BJ (cell line): ENCODE results near the gene MROH8. TPM values are rescaled to one million over a fixed set of nuclear protein-coding genes. Genes with fewer than 3 reads are reported as not detected.

Source experiments
- CTCF ChIA-PET: fragments of 350-600 bp; formaldehyde crosslinking; extraction: SDS; loops from one replicate; lab custom pipeline; 2021; ENCODE audit warnings: antibody characterized with exemption, inconsistent platforms; lab: Yijun Ruan, JAX
- POLR2A ChIA-PET: fragments of 300-600 bp; sonication (Branson Sonifier 250); formaldehyde crosslinking; extraction: SDS; loops from one replicate; lab custom pipeline; 2021; ENCODE audit warnings: antibody characterized with exemption; lab: Charles Lee
- DNase-seq: peaks from one replicate; pipeline ENCODE4 v3.0.0-alpha.2; 2011; ENCODE audit warnings: low read depth
- H3K27me3 ChIP-seq: 2 replicates; pipeline ENCODE4 v1.6.0; 2011; ENCODE audit warnings: low read length; ENCODE audit not compliant: control insufficient read depth, insufficient read depth
- H3K36me3 ChIP-seq: 2 replicates; pipeline ENCODE4 v1.5.1; 2011; ENCODE audit warnings: low read length; ENCODE audit not compliant: control insufficient read depth, insufficient read depth
- H3K4me3 ChIP-seq: 2 replicates; pipeline ENCODE4 v1.5.1; 2011; ENCODE audit warnings: low read depth, mild to moderate bottlenecking, control low read depth, low read length
- CTCF ChIP-seq: IDR thresholded peaks from 2 replicates; pipeline ENCODE4 v1.5.1; 2011; ENCODE audit warnings: low read depth, mild to moderate bottlenecking, control low read depth, inconsistent platforms, low read length, moderate library complexity; ENCODE audit not compliant: insufficient read depth
- polyA plus RNA-seq: library from polyadenylated mRNA; depleted of rRNA; stranded (reverse); fragments of >200 nt; gene quantifications from 2 replicates; pipeline ENCODE4 v1.2.3, GENCODE V29; 2011

MROH8 gene
- polyA plus RNA-seq, 1 experiment = 2.4 TPM

GRCh38 chr20:37185686-37186085 is 6.3 kb upstream of the MROH8 start:
- ChIA-PET CTCF (interaction anchor here (2.3 kb wide), 1 partner anchor 10 kb away, joined by 9 read pairs; no protein-coding TSS in a partner anchor), POLR2A (no interaction called here)
- Histone ChIP-seq H3K4me3 (no peak overlapping the region), H3K36me3 (peaks cover 10% of the 10 kb centered on the region), H3K27me3 (no peaks in the 10 kb centered on the region)
- no peak for DNase-seq
- no peak for TF ChIP-seq CTCF

DNA sequence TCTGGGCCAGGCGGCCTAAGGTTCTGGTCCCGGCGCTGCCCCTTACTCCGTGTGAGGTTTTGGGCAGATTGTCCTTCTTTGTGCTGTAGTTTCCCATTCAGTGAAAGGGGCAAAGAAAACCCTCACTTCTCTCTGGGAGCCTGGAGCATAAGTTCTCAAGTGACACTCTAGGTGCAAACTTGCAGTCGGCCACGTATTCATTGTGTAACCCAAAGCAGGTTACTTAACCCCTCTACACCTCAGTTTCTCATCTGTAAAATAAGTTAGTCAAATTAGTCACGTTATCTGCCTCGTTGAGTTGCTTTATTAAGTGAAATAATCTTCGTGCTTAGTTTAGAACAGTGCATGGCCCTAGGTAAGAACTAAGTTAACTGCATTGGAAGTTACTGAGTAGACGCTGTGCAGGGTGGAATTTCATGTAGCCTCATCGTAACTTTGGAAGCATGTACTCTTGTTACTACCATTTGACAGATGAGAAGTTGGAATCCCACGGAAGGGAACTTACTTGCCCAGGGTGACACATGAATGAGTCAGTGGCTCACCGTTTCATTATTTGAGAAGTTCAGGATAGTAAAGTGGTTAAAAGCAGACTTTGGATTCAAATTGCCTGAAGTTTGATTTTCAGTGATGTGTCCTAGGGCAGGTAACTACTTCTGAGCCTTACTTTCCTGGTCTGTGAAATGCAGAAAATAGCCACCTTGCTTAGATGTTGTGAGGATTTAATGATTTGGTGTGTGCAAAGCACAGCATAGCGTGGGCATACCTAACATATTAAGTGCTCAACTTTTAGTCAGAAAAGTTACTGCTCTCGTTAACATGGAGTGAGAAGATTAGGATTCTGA is 556 bp upstream of the MROH8 start:
- POLR2A ChIA-PET = no interaction called here

GRCh38 chr20:37172836-37173235 is 6.5 kb downstream of the MROH8 start:
- ChIA-PET POLR2A (no interaction called here), CTCF (interaction anchor here (0.6 to 1.1 kb wide), 2 partner anchors 11 to 76 kb away, joined by 3 read pairs; no protein-coding TSS in a partner anchor)

More for the DNA sequence above, 556 bp upstream of the MROH8 start:
- Histone ChIP-seq H3K36me3 (peaks cover 5% of the 10 kb centered on the region; the same call in 1 of the 2 replicates), H3K27me3 (no peaks in the 10 kb centered on the region), H3K4me3 (peak overlapping the region; percentile 61)
- CTCF ChIA-PET = interaction anchor here (1.3 to 3.2 kb wide), 3 partner anchors 10 to 16 kb away, joined by 7 to 23 read pairs (median 9); no protein-coding TSS in a partner anchor
- DNase-seq = no peak
- no peak for TF ChIP-seq CTCF

DNA sequence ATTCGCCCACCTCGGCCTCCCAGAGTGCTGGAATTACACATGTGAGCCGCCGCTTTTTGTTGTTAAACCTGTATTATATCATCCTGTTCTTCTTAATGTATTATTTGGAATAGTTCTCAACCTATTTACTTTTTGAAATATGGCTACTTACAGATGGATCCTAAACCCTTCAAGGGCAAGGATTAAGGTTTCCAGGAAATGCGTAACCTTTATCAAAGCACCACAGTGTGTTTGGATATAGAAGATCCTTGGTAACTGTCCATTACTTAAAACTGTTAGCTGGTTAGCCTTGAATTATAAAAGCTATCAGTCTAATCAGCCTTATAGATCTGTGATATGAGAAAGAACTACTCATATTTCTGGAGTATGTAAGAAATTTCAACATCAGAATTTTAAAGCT is 12.5 kb downstream of the MROH8 start:
- ChIA-PET CTCF (interaction anchor here (4.3 kb wide), 1 partner anchor 10 kb away, joined by 17 read pairs; no protein-coding TSS in a partner anchor), POLR2A (no interaction called here)
- Histone ChIP-seq H3K36me3 (no peaks in the 10 kb centered on the region), H3K4me3 (no peak overlapping the region), H3K27me3 (peaks cover 3% of the 10 kb centered on the region; the same call in 1 of the 2 replicates)
- no peak for DNase-seq
- no peak for TF ChIP-seq CTCF

More at GRCh38 chr20:37172836-37173235, 6.5 kb downstream of the MROH8 start:
- no peaks in the 10 kb centered on the region for H3K36me3 ChIP-seq
- no peak for DNase-seq
- H3K27me3 ChIP-seq = no peaks in the 10 kb centered on the region
- no peak overlapping the region for H3K4me3 ChIP-seq
- TF ChIP-seq CTCF = no peak

- POLR2A ChIA-PET = no interaction called here
- Histone ChIP-seq H3K36me3 (no peaks in the 10 kb centered on the region), H3K4me3 (no peak overlapping the region), H3K27me3 (peaks cover 3% of the 10 kb centered on the region; the same call in 1 of the 2 replicates)
- CTCF ChIA-PET = interaction anchor here (4.3 kb wide), 1 partner anchor 12 kb away, joined by 17 read pairs; no protein-coding TSS in a partner anchor
- no peak for TF ChIP-seq CTCF
- DNase-seq = no peak
These were observed 14.3 kb downstream of the MROH8 start for GRCh38 chr20:37165031-37165430.
